Measurements from ENCODE around the gene MACROD2.
"Not testable (repeated sequence)": the region's sequence is repeated elsewhere in the genome, so short reads cannot be mapped to it uniquely, and the experiment has no call there.

MACROD2 gene

DNA sequence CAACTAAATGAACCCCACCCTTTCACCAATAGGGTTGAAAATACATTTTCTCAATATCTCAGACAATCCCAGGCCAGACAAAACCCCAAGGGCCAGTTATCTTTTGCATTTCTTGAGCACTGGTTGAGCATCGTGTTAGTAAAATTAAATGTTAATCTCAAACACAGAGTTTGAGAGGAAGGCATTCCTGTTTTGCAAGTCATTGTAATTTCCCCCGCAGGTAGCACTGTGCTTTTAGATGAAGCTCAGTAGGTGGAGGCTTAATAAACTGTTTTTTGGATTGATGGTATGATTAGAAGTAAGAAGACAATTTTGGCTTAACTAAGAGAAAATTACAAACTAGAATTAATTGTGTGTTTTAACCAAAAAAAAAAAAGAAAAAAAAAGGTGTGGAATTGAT is 1340.7 kb downstream of the MACROD2 start:
- DNase-seq = no peak

DNA sequence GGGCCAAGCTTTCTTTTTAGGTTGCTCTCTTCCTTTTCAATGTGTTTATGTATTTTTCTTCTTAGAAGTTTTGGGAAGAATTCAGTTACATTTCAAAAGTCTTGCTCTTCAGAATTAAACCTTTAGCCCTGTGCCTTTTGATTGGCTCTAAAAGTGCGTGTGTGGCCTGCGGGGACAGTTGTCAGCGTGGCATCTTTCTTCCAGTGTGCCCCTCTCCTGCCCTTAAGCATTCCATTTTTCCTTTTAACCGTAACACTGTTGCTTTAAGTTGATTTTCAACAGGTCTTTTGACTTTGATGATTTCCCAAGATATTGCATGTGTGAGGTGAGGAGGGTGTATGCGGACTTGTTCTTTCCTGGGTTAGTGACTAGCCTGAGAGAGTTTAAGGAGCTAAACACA is 1341.2 kb downstream of the MACROD2 start:
- no peak for DNase-seq

DNA sequence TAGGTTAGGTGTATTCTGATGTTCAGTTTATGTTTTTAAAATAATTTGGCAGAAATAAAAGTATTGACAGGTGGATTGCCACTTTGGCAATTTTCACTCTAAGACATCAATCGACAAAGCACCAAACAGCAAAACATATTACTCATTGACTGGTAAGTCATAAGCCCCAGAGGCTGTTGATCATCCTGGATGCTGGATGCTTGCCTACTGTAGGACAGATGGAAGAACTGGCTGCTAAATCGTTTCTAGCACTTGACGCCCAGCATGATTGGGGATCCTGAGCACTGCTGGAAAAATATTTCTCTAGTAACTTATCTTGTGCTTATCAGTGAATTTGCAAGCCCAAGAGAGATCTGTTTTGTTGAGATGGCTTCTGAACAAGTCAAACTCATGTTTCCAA is 1343.9 kb downstream of the MACROD2 start:
- DNase-seq = no peak

DNA sequence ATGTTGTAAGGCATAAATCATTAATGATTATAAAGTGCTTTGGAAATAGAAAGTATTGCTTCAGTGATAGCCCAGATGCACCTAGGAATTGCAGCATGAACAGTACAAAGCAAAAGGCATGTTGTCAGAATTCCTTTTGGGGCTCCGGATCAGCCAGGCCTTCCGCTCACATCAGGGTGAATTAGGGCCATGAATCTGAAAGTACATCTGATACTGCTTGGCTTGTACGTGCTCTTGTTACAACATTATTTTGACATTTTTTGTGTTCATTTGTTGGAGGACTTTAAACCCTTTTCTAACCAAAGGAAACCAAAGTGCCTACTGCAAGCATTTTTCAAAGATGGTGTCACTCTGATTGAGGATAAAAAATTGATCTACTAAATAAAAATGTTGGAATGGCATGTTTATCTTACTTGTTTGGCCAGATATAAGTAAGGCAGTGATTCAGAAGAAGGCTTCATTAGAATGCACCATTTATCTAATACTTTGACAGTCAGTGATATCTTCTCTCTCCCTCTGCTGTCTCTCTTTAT is 1347.7 kb downstream of the MACROD2 start:
- DNase-seq = no peak

DNA sequence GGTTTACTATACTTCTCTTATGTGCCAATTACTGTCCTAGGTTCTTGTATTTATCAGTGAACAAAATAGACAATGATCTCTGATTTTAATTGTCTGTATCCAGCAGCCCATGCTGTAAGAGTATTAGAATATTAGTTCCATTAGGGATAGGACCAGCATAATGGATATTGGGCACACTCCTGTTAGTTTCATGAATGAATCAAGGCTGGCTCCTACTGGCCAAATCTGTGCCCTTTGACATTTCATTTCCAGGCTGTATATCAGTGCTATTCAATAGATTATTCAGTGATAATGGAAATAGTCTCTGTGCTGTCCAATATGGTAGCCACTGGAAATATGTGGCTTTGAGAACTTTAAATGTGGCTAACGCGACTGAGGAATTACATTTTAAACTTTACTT is 1350.0 kb downstream of the MACROD2 start:
- no peak for DNase-seq

DNA sequence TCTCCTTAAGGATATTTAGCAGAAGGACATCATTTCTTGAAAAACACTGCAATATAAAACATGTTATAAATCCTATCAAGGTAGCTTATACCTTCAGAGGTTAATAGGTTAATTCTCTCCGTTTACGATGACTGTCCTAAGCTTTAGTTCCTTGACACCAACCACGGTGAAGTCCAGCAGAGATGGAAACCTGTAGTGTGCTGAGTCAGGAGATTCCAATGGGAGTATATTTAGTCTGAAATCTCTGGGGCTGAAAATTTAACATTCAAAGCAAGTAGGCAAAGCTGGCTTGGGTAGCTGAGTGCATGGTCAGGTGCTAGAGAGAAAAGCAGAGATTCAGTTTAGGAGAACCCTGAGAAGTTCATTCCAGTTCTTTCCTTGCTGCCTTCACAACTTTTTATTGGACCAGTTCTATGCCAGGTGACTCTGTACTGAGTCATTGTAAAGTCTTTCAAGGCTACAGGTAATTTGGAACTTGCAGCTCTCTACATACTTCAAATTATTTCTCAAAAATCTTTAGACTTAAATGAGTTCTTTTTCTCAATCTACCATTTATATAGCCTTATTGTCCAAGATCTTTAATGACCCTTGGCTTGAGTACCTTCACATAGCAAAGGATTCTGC is 1351.5 kb downstream of the MACROD2 start:
- no peak for DNase-seq

DNA sequence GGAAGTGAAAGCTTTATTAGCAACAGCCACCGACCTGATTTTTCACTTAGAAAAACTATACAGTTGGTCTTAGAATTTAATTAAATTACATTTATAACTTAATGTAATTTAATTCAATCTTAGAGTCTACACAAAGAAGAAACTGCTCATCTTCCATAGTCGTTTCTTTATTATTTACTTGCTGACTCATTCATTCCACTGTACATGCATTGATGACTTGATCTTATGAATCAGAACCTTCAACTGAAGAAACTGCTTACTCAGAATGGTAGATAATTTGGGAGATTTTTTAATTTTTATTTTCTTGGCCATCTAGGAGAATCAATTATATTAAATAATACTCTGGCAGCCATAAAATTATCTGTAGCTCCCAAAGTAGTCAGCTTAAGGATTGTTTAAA is 1363.7 kb downstream of the MACROD2 start:
- DNase-seq = no peak

DNA sequence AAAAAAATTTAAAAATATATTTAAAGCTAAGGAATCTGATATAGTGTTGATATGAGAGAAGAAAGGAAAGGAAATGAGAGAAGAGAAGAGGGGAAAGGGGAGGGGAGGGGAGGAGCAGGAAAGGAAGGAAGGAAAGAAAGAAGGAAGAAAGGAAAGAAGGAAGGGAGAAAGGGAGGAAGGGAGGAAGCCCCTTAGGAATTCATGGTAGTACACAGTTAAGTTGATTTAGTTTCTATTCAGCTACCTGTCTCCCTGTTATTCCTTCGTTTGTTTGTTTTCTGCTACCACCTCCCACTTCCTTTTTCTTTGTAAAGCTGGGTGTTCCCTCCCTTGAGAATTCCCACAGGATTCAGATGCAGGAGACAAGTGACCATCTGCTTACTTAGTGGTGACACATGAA is 1367.5 kb downstream of the MACROD2 start:
- no peak for DNase-seq

DNA sequence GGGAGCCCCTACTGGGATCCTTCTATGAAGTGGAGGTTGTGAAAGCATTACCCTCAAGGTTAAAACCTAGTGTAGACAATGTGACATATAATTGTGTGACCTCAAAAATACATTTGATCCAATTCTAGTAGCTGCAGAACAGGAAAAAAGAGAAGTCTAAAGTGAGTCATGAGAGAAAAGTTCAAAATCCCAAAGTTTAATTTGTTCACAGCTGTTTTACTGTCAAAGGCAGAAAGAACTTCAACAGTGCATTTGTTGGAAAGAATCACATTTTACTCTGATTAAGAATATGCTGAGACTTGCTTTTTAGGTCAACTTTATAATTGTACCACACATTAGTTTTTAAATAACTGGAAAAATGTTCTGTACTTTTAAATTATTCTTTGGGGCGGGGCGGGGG is 1369.5 kb downstream of the MACROD2 start:
- no peak for DNase-seq

DNA sequence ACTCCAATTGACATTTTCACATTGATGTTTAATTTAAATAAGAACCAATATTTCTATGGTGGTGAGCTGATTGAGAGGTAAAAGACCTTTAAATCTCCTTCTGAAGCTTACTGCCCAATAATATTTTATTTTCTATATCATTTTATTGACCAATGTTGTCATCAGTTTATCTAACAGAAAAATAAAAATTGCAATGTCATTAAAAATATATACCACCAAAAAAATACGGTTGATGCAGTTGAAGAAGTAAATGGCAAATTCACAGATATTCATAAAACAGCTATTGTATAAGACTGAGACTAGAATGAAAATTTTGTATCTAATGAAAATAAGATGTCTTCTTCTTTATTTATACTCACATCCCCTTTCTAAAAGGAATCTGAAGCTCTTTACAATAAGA is 1375.1 kb downstream of the MACROD2 start:
- no peak for DNase-seq

DNA sequence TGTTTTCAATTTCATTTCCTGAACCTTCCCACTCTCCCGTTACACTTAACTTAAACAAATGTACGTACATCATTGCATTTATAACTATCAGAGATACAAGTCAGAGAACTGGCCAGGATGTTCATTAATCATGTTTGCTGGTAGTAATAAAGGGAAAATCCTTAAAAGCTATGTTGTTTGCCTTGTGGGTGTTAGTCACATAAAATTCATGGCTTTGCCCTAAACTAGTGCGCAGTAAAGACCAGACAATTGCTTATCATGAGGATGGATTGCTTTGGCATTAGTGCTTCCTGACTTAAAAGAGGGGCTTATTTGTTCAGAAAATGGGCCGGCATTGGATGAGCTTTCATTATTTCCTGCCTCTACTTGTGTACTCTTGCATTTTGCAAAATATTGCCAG is 1379.4 kb downstream of the MACROD2 start:
- no peak for DNase-seq

DNA sequence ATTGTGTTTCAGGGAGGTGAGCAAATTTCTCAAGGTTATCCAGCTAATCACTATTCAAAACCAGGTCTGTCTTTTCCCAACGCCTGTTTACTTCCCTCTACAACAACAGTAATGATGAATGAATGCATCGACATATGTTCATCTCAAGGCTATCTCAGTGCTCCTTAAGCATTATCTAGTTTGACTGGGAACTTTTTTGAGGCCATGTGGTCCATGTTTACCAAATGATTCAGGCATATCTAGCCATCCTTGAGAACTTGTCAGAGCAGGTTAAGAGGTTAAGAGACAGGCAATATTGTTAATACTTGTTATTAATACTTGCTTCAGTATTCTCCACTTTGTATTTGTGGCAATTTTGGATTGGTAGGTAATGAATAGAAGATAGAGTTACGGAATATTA is 1380.5 kb downstream of the MACROD2 start:
- no peak for DNase-seq

DNA sequence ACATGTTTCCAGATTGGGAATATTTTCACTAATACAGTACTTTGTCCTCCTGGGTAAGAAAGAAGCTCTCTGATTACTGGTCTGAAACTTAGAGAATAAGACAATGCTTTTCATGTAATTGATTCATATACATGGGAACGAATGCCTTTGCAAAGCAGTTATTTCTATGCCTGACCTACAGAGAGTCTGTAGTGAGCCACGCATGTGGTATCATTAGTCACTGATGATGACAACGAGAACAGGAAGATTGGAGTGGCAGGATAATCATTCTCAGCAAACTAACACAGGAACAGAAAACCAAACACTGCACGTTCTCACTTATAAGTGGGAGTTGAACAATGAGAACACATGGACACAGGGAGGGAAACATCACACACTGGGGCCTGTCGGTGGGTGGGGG is 1382.3 kb downstream of the MACROD2 start:
- not testable (repeated sequence) for DNase-seq

DNA sequence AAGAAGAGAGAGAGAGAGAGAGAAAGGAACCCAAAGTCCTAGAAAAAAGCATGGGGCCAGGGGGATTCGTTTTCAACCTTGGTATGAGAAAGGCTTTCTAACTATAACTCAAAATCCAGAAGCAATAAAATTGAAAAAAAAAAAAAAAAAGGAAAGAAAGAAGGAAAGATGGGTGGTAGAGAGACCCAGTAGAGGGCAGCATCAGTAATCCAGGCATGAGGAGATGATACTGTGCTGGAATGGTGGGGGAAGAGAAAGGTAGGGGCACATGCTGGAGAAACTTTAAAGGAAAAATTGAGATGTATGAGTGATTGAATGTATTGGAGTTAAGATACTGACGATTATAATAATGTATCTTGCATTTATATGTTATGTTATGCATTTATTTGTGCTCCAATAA is 1382.8 kb downstream of the MACROD2 start:
- DNase-seq = no peak

DNA sequence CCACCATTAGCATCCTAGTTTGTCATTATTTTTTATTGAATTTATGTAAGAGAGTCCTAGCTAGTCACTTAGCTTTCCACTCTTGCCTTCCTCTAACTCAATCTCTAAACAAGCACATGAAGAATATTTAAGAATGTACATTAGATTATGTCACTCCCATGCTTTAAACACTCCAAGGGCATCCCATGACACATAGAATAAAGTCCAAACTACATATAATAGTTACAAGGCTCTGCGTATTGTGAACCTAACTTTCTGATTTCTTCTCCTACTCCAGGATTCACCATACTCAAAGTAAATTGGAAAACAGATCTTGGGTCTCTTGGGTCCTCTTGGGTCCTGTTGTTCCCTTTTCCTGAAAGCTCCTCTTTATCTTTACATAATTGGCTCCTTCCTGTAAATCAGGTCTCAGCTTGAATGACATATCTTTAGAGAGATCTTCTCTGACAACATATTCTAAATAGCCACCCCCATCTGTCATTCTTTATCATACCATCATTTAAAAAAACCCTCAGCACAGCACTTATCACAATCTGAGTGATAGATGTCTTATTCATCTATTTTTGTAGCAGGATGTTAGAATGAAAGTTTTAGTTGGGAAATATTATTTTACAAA is 1384.5 kb downstream of the MACROD2 start:
- no peak for DNase-seq

DNA sequence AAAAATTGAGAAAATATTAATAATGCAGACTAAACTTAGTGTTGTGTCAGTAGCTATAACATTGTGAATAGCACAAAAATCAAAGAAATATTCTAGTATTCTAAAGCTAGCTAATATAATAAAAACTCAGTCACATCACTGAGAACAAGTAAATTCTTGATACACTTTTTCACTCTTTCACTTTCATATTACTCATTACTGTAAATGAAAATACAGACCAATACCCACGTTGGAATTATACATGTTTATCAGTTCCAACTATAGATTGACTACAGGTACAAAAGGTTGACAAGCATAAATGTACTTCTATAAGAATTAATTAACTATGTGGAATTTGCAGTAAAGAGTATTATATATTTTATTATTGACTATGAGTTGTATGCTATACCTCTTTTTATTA is 1385.5 kb downstream of the MACROD2 start:
- DNase-seq = no peak

DNA sequence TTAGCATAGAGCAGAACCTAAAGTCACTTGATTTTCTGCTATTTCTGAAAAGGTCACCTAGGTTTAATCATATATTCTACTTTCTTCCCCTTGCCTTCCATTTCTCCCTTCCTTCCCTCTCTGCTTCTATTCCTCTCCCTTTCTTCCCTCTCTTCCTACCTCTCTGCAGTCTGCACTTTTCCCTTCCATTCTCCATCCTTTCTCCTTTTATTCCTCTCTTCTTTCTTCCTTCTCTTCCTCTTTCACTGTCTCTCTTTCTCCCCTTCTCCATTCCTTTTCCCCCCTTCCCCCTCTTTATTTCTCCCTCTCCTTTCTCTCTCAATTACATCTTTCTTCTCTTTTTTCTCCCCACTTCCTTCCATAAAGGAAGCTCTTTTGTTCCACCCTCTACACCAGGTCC is 1391.9 kb downstream of the MACROD2 start:
- no peak for DNase-seq

DNA sequence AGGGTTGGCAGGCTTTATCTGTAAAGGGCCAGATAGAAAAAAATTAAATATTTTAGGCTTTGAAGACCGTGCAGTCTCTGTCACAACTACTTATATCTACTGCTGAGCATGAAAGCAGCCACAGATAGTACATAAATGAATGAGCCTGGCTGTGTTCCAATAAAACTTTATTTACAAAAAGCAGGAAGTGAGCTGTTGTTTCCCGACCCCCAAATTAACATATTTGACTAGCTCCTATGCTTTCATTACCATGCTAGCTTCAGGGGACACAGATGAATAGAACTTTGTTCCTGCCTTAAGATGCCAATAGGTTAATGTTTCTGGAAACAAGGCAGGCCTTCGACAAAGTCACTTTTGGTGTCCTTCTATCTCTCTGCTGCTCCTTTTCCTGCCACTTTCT is 1400.1 kb downstream of the MACROD2 start:
- no peak for DNase-seq

DNA sequence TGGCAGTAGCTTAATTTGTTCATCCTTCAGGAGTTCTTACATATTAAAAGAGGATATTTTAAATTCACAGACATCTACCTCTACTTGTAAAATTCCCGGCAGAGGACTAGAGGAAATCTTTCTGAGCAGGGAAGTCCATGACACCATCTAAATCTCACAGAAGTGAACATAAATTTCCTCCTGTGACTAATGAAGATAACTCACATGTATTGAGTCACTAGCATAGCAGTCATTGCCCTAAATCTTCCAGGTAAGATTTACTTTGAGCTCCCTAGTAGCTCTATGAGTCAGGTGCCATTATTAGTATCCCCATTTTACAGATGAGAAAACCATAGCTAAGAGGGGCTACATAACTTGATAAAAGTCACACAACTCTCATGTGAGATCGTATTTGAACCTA is 1400.7 kb downstream of the MACROD2 start:
- DNase-seq = no peak

DNA sequence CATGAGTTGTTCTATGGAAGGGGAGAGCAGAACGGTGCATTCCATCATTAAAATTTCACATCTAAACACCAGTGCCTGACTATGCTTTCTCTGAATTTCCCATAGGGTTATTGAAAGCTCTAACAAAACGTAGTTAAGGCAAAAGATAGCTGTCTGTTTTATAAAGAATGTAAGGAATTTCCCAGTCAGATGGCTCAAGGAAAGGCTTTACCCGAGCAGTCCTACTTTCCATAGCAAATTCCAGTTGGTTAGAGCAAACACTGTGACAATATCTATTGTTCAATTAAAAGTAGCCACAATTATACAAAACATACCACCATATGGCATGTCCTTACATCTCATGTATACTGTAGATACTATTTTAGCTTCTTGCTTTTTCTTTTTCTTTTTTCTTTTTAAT is 1401.6 kb downstream of the MACROD2 start:
- no peak for DNase-seq

DNA sequence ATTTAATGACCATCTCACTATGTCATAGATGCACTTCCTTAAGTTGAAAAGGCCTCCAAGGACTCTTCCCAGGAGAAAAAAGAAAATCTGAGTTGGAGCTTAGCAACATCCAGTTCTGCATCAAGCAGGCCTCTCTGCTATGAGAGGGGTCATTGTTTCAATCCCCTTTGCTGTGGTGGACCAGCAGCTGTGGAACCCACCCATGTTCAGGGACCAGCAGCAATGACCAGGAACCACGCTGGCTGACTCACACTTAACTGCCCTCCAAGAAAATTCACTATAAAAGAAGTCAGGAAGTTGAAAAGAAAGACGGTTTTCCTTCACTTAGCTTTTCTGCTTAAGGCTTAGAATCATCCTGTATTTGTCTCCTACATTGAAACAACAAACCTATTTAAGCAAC is 1404.5 kb downstream of the MACROD2 start:
- no peak for DNase-seq

DNA sequence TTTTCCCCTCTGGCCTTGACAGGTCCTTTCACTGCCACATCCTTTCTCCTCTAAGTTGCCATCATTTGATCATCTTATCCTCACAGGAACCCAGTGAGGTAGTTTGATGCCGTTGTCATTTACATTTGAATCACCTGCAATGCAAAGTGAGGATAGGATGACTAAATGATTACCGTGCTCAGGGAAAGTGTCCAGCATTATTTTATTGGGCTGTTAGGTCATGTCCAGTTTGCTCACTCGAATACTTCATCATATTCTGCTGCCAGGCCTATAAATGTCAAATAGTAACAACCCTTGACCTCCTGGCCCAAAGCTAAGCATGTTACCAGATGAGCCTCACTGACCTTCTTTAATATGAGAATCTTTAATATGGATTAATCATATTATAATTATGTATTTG is 1410.8 kb downstream of the MACROD2 start:
- no peak for DNase-seq

DNA sequence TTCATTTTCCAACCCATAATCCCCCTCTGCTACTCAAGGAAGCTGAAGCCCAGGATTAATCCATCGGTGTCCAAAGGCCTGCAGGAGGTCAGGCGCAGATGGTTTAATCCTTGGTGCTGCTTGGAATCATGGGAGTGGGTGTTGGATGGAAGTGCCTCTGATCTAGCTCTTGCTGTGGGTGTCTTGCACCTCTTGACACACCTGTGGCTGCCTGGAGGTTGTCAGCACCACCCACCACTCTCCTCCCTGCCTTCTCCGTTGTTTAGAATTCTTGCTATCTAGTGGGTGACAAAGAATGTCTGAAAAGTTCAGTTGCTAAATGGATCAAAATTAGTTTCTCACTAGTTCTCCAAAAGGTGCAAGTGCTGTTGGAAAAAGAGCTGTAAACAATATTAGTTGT is 1416.5 kb downstream of the MACROD2 start:
- no peak for DNase-seq

DNA sequence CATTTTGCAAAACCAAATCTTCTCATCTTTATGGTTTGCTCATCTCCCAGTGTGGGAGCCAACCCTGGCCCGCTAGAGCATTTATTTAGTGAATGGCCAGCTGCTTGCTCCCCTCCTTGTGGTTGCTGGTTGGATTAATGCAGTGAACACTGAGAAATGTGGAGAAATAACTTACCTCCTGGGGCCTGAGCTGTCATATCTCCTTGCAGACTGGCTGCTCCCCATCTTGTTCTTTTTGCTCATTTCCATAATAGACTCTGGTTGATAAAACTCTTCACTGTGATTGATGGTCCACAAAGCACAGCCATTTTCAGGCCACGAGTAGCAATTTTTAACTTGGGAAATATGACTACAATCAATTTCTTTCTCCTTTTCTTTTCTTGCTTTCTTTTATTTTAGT is 1420.6 kb downstream of the MACROD2 start:
- no peak for DNase-seq

DNA sequence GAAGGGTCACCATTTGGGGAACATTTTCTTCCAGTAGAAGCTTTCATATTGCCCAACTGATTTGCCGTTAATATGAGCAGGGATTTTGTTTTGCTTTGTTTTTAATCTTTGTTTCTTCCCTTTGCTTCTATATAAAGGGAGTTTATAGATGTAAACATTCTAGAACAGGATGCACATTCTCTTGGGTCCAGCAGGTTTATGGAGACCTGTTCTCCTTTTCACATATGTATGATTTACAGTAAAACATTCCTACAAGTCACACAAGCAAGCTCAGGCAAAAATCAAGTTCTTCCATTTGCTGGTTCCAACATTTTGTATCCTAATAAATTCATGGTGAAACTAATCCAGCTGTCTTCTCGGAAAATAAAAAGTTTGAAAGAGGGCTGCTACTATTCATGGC is 1424.5 kb downstream of the MACROD2 start:
- DNase-seq = no peak

Data from NCI-H2029 (cell line).